BJ (cell line): ENCODE data around the gene PWP1. TPM values are rescaled to one million over a fixed set of nuclear protein-coding genes. Genes with fewer than 3 reads are reported as not detected.
"Not testable (repeated sequence)": the region's sequence is repeated elsewhere in the genome, so short reads cannot be mapped to it uniquely, and the experiment has no call there.

Experiments used
- CTCF ChIA-PET: fragments of 350-600 bp; formaldehyde crosslinking; extraction: SDS; loops from one replicate; lab custom pipeline; 2021; ENCODE audit warnings: antibody characterized with exemption, inconsistent platforms; lab: Yijun Ruan, JAX
- POLR2A ChIA-PET: fragments of 300-600 bp; sonication (Branson Sonifier 250); formaldehyde crosslinking; extraction: SDS; loops from one replicate; lab custom pipeline; 2021; ENCODE audit warnings: antibody characterized with exemption; lab: Charles Lee
- DNase-seq: peaks from one replicate; pipeline ENCODE4 v3.0.0-alpha.2; 2011; ENCODE audit warnings: low read depth
- H3K27me3 ChIP-seq: 2 replicates; pipeline ENCODE4 v1.6.0; 2011; ENCODE audit warnings: low read length; ENCODE audit not compliant: control insufficient read depth, insufficient read depth
- H3K36me3 ChIP-seq: 2 replicates; pipeline ENCODE4 v1.5.1; 2011; ENCODE audit warnings: low read length; ENCODE audit not compliant: control insufficient read depth, insufficient read depth
- H3K4me3 ChIP-seq: 2 replicates; pipeline ENCODE4 v1.5.1; 2011; ENCODE audit warnings: low read depth, mild to moderate bottlenecking, control low read depth, low read length
- CTCF ChIP-seq: IDR thresholded peaks from 2 replicates; pipeline ENCODE4 v1.5.1; 2011; ENCODE audit warnings: low read depth, mild to moderate bottlenecking, control low read depth, inconsistent platforms, low read length, moderate library complexity; ENCODE audit not compliant: insufficient read depth
- polyA plus RNA-seq: library from polyadenylated mRNA; depleted of rRNA; stranded (reverse); fragments of >200 nt; gene quantifications from 2 replicates; pipeline ENCODE4 v1.2.3, GENCODE V29; 2011

The PWP1 gene
- polyA plus RNA-seq, 1 experiment, result 53.4 TPM

GRCh38 chr12:107684990-107685359 lies 624 bp upstream of the PWP1 start:
- peak overlapping the region; percentile 92 for H3K4me3 ChIP-seq
- CTCF ChIA-PET, result interaction anchor here (1.4 to 2.0 kb wide), 3 partner anchors 9 to 201 kb away, joined by 5 to 8 read pairs (median 6); no protein-coding TSS in a partner anchor
- peak; percentile 2 for DNase-seq
- POLR2A ChIA-PET, result no interaction called here
- no peaks in the 10 kb centered on the region; the same call in 1 of the 2 replicates for H3K27me3 ChIP-seq
- no peak for TF ChIP-seq CTCF
- peaks cover 6% of the 10 kb centered on the region for H3K36me3 ChIP-seq

GRCh38 chr12:107695772-107696171 lies 10.2 kb downstream of the PWP1 start:
- H3K4me3 ChIP-seq, H3K27me3 ChIP-seq, POLR2A ChIA-PET, DNase-seq: not testable (repeated sequence)
- peak; percentile 33 for TF ChIP-seq CTCF
- CTCF ChIA-PET, result interaction anchor here (1.3 to 1.5 kb wide), 2 partner anchors 23 to 63 kb away, joined by 4 to 5 read pairs; no protein-coding TSS in a partner anchor
- peaks cover 20% of the 10 kb centered on the region for H3K36me3 ChIP-seq

- no peak for DNase-seq
- ChIA-PET POLR2A (no interaction called here), CTCF (interaction anchor here (1.1 kb wide), 1 partner anchor 47 kb away, joined by 4 read pairs; no protein-coding TSS in a partner anchor)
- Histone ChIP-seq H3K4me3 (no peak overlapping the region), H3K27me3 (no peaks in the 10 kb centered on the region), H3K36me3 (peaks cover 12% of the 10 kb centered on the region)
- TF ChIP-seq CTCF, result no peak
These were observed 16.5 kb downstream of the PWP1 start for GRCh38 chr12:107702106-107702505.

- no peak overlapping the region for H3K4me3 ChIP-seq
- no peak for DNase-seq
- TF ChIP-seq CTCF, result no peak
- POLR2A ChIA-PET, result no interaction called here
- CTCF ChIA-PET, result interaction anchor here (0.6 kb wide), 1 partner anchor 1434 kb away, joined by 4 read pairs; no protein-coding TSS in a partner anchor
- H3K27me3 ChIP-seq, result no peaks in the 10 kb centered on the region
- H3K36me3 ChIP-seq, result peaks cover 9% of the 10 kb centered on the region
These were observed 18.4 kb downstream of the PWP1 start for GRCh38 chr12:107704041-107704440.

GRCh38 chr12:107705522-107705921 lies 19.9 kb downstream of the PWP1 start:
- CTCF ChIA-PET, H3K27me3 ChIP-seq, H3K4me3 ChIP-seq, POLR2A ChIA-PET, H3K36me3 ChIP-seq, DNase-seq: not testable (repeated sequence)

GRCh38 chr12:107715780-107716179 lies 30.2 kb downstream of the PWP1 start:
- Histone ChIP-seq H3K36me3 (peaks cover 6% of the 10 kb centered on the region), H3K27me3 (no peaks in the 10 kb centered on the region), H3K4me3 (no peak overlapping the region)
- POLR2A ChIA-PET, result no interaction called here
- no peak for DNase-seq
- TF ChIP-seq CTCF, result no peak
- CTCF ChIA-PET, result interaction anchor here (1.1 kb wide), 1 partner anchor 19 kb away, joined by 3 read pairs; no protein-coding TSS in a partner anchor
